ENCODE measurements around the gene FAAH.

The FAAH gene

DNA sequence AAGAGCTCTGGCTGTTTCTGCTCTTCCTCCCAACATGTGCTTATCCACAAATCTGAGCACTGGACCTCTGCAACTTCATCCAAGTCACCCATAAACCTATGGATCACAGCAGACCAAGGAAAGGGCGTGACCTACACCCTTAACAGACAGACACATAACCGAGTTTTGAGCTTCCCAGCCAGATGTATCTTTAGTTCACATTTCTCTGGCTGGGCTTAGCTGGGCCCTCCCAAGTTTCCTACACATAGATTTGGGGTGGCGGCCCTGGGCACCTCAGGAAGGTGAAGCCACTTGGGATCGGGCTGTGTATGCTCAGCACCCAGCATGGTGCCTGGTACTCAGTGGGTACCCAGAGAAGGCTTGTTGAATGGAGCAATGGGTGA, 26.4 kb downstream of the FAAH start:
- no peak overlapping the region for H4K8ac ChIP-seq (ENCODE audit: low read depth, low read length)

GRCh38 chr1:46421739-46422138, 27.6 kb downstream of the FAAH start:
- Histone ChIP-seq H3K36me3 (replicated peaks in 1 of 2; ENCODE audit: control insufficient read depth in 2 of 2, insufficient read depth in 2 of 2, low read length in 2 of 2) (no peaks in the 10 kb centered on the region), H3K4me1 (ENCODE audit: control insufficient read depth in 2 of 2, insufficient read depth in 1 of 2, low read depth in 1 of 2, low read length in 2 of 2) (no peaks in the 10 kb centered on the region), H2BK5ac (ENCODE audit: low read length) (no peak overlapping the region), H4K8ac (ENCODE audit: low read depth, low read length) (no peak overlapping the region), H3K18ac (ENCODE audit: low read length) (no peak overlapping the region), H3K4me2 (ENCODE audit: insufficient read depth, low read length, poor library complexity, severe bottlenecking) (no peak overlapping the region), H3K27ac (replicated peaks; ENCODE audit: low read length) (no peak overlapping the region), H3K9me3 (replicated peaks in 1 of 2; ENCODE audit: control insufficient read depth in 2 of 2, insufficient read depth in 1 of 2, low read depth in 1 of 2, low read length in 2 of 2) (no peaks in the 10 kb centered on the region), H3K9ac (ENCODE audit: low read depth, low read length, poor library complexity) (no peak overlapping the region), H3K4ac (ENCODE audit: low read length) (no peak overlapping the region), H3K79me1 (ENCODE audit: low read depth, low read length) (no peaks in the 10 kb centered on the region), H2BK12ac (ENCODE audit: low read length) (no peak overlapping the region), H3K4me3 (ENCODE audit: low read length in 2 of 2) (no peak overlapping the region), H3K14ac (ENCODE audit: low read length) (no peak overlapping the region), H2BK120ac (ENCODE audit: low read depth, low read length) (no peak overlapping the region), H2AFZ (ENCODE audit: low read length) (no peak overlapping the region), H2BK15ac (ENCODE audit: low read length) (no peak overlapping the region), H2AK5ac (ENCODE audit: low read depth, low read length) (no peak overlapping the region), H4K91ac (ENCODE audit: low read depth, low read length, poor library complexity) (no peak overlapping the region), H3K23ac (ENCODE audit: low read depth, low read length, poor library complexity) (no peak overlapping the region), H3K27me3 (ENCODE audit: control insufficient read depth in 3 of 3, insufficient read depth in 3 of 3, low read depth in 1 of 3, low read length in 3 of 3) (peaks cover 0 to 21% (median 2%) of the 10 kb centered on the region in 3 experiments)
- WGBS, 2 donors (ENCODE audit: extremely low coverage in 2 of 2, insufficient read length in 2 of 2, insufficient replicate concordance in 1 of 2), result no CpG with 5 or more reads among the region's 5 CpGs
- DNase-seq (ENCODE audit: low spot score), result no peak

More for the DNA sequence above, 26.4 kb downstream of the FAAH start:
- no peak for DNase-seq (ENCODE audit: low spot score)
- H3K4ac ChIP-seq (ENCODE audit: low read length), result no peak overlapping the region
- WGBS, 2 donors (ENCODE audit: extremely low coverage in 2 of 2, insufficient read length in 2 of 2, insufficient replicate concordance in 1 of 2), result no CpG with 5 or more reads among the region's 4 CpGs
- H3K9ac ChIP-seq (ENCODE audit: low read depth, low read length, poor library complexity), result no peak overlapping the region
- H3K79me1 ChIP-seq (ENCODE audit: low read depth, low read length), result no peaks in the 10 kb centered on the region
- H2BK12ac ChIP-seq (ENCODE audit: low read length), result no peak overlapping the region
- no peak overlapping the region for H3K4me2 ChIP-seq (ENCODE audit: insufficient read depth, low read length, poor library complexity, severe bottlenecking)
- H2BK5ac ChIP-seq (ENCODE audit: low read length), result no peak overlapping the region
- no peak overlapping the region for H3K23ac ChIP-seq (ENCODE audit: low read depth, low read length, poor library complexity)
- H4K91ac ChIP-seq (ENCODE audit: low read depth, low read length, poor library complexity), result no peak overlapping the region
- H3K9me3 ChIP-seq (replicated peaks in 1 of 2; ENCODE audit: control insufficient read depth in 2 of 2, insufficient read depth in 1 of 2, low read depth in 1 of 2, low read length in 2 of 2), result no peaks in the 10 kb centered on the region
- no peak overlapping the region for H2BK15ac ChIP-seq (ENCODE audit: low read length)
- H3K18ac ChIP-seq (ENCODE audit: low read length), result no peak overlapping the region
- H3K36me3 ChIP-seq (replicated peaks in 1 of 2; ENCODE audit: control insufficient read depth in 2 of 2, insufficient read depth in 2 of 2, low read length in 2 of 2), result no peaks in the 10 kb centered on the region
- no peak overlapping the region for H2AK5ac ChIP-seq (ENCODE audit: low read depth, low read length)
- no peak overlapping the region for H2BK120ac ChIP-seq (ENCODE audit: low read depth, low read length)
- no peak overlapping the region for H3K14ac ChIP-seq (ENCODE audit: low read length)
- H3K27ac ChIP-seq (replicated peaks; ENCODE audit: low read length), result no peak overlapping the region
- no peak overlapping the region for H3K4me3 ChIP-seq (ENCODE audit: low read length in 2 of 2)
- H3K27me3 ChIP-seq (ENCODE audit: control insufficient read depth in 3 of 3, insufficient read depth in 3 of 3, low read depth in 1 of 3, low read length in 3 of 3), result peaks cover 0 to 21% (median 2%) of the 10 kb centered on the region in 3 experiments
- no peak overlapping the region for H2AFZ ChIP-seq (ENCODE audit: low read length)
- no peaks in the 10 kb centered on the region for H3K4me1 ChIP-seq (ENCODE audit: control insufficient read depth in 2 of 2, insufficient read depth in 1 of 2, low read depth in 1 of 2, low read length in 2 of 2)

DNA sequence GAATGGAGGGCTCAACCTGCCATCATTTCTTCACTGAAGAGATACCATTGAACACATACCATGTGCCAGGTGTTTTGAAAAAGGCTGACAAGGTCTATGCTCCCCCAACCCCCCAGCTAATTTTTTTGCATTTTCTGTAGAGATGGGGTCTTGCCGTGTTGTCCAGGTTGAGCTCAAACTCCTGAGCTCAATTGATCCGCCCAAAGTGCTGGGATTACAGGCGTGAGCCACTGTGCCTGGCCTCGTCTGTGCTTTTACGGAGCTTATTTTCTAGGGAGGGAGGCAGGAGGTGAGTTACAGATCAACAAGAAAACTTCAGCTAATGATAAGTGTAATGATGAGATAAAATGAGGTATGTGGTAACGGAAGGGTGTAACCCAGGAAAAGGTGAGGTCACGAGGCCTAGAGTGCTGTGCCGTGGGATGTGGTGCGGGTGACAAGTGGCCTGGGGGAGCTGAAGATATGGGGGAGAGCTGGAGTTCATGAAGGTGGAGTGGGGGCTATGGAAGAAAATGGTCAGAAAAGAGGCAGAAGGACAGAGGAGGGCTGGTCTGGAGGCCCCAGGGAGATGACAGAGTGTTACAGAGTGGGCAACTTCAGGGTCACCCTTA, 28.2 kb downstream of the FAAH start:
- Histone ChIP-seq H2BK5ac (ENCODE audit: low read length) (no peak overlapping the region), H3K14ac (ENCODE audit: low read length) (no peak overlapping the region), H2BK15ac (ENCODE audit: low read length) (no peak overlapping the region), H2AFZ (ENCODE audit: low read length) (no peak overlapping the region), H4K91ac (ENCODE audit: low read depth, low read length, poor library complexity) (no peak overlapping the region), H3K18ac (ENCODE audit: low read length) (no peak overlapping the region), H2AK5ac (ENCODE audit: low read depth, low read length) (no peak overlapping the region), H3K4me3 (ENCODE audit: low read length in 2 of 2) (no peak overlapping the region), H3K36me3 (replicated peaks in 1 of 2; ENCODE audit: control insufficient read depth in 2 of 2, insufficient read depth in 2 of 2, low read length in 2 of 2) (no peaks in the 10 kb centered on the region), H3K4me2 (ENCODE audit: insufficient read depth, low read length, poor library complexity, severe bottlenecking) (no peak overlapping the region), H2BK12ac (ENCODE audit: low read length) (no peak overlapping the region), H3K4ac (ENCODE audit: low read length) (no peak overlapping the region), H3K23ac (ENCODE audit: low read depth, low read length, poor library complexity) (no peak overlapping the region), H4K8ac (ENCODE audit: low read depth, low read length) (no peak overlapping the region), H3K9me3 (replicated peaks in 1 of 2; ENCODE audit: control insufficient read depth in 2 of 2, insufficient read depth in 1 of 2, low read depth in 1 of 2, low read length in 2 of 2) (no peaks in the 10 kb centered on the region), H2BK120ac (ENCODE audit: low read depth, low read length) (no peak overlapping the region), H3K27ac (replicated peaks; ENCODE audit: low read length) (no peak overlapping the region), H3K4me1 (ENCODE audit: control insufficient read depth in 2 of 2, insufficient read depth in 1 of 2, low read depth in 1 of 2, low read length in 2 of 2) (no peaks in the 10 kb centered on the region), H3K9ac (ENCODE audit: low read depth, low read length, poor library complexity) (no peak overlapping the region), H3K27me3 (ENCODE audit: control insufficient read depth in 3 of 3, insufficient read depth in 3 of 3, low read depth in 1 of 3, low read length in 3 of 3) (peaks cover 0 to 21% (median 2%) of the 10 kb centered on the region in 3 experiments), H3K79me1 (ENCODE audit: low read depth, low read length) (no peaks in the 10 kb centered on the region)
- WGBS, 2 donors (ENCODE audit: extremely low coverage in 2 of 2, insufficient read length in 2 of 2, insufficient replicate concordance in 1 of 2), result no CpG with 5 or more reads among the region's 9 CpGs
- DNase-seq (ENCODE audit: low spot score), result no peak

DNA sequence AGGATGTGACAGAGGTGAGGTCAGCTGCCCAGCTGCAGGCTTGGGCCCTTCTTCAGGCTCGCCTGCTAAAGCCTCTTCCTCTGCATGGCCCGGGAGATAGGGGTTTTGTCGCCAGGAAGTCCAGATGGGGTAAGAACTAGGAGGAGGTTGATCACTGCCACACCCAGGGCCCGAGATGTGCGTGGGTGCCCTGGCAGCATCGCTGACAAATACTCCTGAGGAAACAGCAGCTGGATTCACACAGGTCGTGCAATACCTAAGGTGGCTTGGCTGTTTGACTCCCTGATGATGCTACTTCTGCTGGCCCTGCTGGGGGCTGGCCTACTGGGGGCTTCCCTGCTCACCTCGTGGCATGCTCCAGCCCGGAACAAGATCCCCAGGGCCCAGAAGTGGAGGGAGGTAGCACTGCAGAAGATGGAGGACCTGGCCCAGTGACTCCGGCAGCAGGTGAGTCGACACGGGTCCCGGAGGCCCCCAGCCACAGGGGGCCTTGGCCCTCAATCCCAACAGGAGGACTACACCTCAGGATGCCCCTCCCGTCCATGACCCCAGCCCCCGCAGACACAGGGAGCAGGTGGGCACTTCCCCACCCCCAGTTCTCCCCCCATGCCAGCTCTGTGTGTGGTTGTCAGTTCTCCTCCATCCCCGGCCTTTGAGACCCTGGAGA, 29.6 kb downstream of the FAAH start:
- Histone ChIP-seq H2AFZ (ENCODE audit: low read length) (no peak overlapping the region), H3K4me3 (ENCODE audit: low read length in 2 of 2) (no peak overlapping the region), H3K27me3 (ENCODE audit: control insufficient read depth in 3 of 3, insufficient read depth in 3 of 3, low read depth in 1 of 3, low read length in 3 of 3) (peaks cover 0 to 21% (median 2%) of the 10 kb centered on the region in 3 experiments), H3K36me3 (replicated peaks in 1 of 2; ENCODE audit: control insufficient read depth in 2 of 2, insufficient read depth in 2 of 2, low read length in 2 of 2) (no peaks in the 10 kb centered on the region), H3K9ac (ENCODE audit: low read depth, low read length, poor library complexity) (no peak overlapping the region), H3K23ac (ENCODE audit: low read depth, low read length, poor library complexity) (no peak overlapping the region), H4K8ac (ENCODE audit: low read depth, low read length) (no peak overlapping the region), H3K18ac (ENCODE audit: low read length) (no peak overlapping the region), H4K91ac (ENCODE audit: low read depth, low read length, poor library complexity) (no peak overlapping the region), H3K79me1 (ENCODE audit: low read depth, low read length) (no peaks in the 10 kb centered on the region), H3K4ac (ENCODE audit: low read length) (no peak overlapping the region), H2AK5ac (ENCODE audit: low read depth, low read length) (no peak overlapping the region), H3K4me1 (ENCODE audit: control insufficient read depth in 2 of 2, insufficient read depth in 1 of 2, low read depth in 1 of 2, low read length in 2 of 2) (no peaks in the 10 kb centered on the region), H3K14ac (ENCODE audit: low read length) (no peak overlapping the region), H3K9me3 (replicated peaks in 1 of 2; ENCODE audit: control insufficient read depth in 2 of 2, insufficient read depth in 1 of 2, low read depth in 1 of 2, low read length in 2 of 2) (no peaks in the 10 kb centered on the region), H2BK12ac (ENCODE audit: low read length) (no peak overlapping the region), H2BK5ac (ENCODE audit: low read length) (no peak overlapping the region), H3K27ac (replicated peaks; ENCODE audit: low read length) (no peak overlapping the region), H3K4me2 (ENCODE audit: insufficient read depth, low read length, poor library complexity, severe bottlenecking) (no peak overlapping the region), H2BK15ac (ENCODE audit: low read length) (no peak overlapping the region), H2BK120ac (ENCODE audit: low read depth, low read length) (no peak overlapping the region)
- DNase-seq (ENCODE audit: low spot score), result no peak
- no CpG with 5 or more reads among the region's 16 CpGs for WGBS, 2 donors (ENCODE audit: extremely low coverage in 2 of 2, insufficient read length in 2 of 2, insufficient replicate concordance in 1 of 2)

All from neuronal stem cell (in vitro differentiated cells).